ENCODE results near the gene MICB.
A peak's percentile ranks its signal among the peaks of the same experiment; 100 is the strongest.
"Not testable (repeated sequence)": the region's sequence is repeated elsewhere in the genome, so short reads cannot be mapped to it uniquely, and the experiment has no call there.

Gene MICB

DNA sequence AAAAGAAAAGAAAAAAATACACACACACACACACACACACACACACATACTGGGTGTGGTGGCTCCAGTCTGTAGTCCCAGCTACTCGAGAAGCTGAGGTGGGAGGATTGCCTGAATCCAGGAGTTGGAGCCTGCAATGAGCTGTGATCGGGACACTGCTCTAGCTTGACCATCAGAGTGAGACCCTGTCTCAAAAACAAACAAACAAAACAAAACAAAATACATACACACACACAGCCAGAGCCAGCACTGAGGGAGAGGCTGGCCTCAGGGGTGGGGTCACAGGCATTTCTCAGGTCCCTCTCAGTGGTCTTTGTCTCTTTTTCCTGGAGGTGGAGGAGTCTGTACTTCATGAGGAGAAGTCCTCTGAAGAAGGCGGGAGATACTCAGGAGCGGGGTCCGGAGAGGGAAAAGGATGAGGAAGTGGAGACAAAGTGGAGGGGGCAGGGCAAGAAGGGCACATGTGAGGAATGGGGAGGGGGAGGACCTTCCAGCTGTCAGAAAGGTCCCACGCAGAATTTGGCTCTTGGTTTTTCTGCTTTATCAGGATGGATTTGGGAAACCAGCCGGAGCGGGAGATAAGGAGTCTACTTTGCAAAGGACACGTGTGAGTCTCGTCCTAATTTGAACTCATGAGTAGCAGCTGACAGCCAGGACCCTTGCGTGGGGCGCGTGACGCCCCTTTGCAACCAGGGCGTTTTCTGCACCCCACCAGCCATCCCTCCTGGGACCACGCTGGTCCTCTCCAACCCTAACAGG, 7.7 kb upstream of the MICB start:
- no peak overlapping the region for H2AK5ac ChIP-seq (ENCODE audit: low read length, severe bottlenecking)
- H3K9ac ChIP-seq (ENCODE audit: low read length) = no peak overlapping the region
- H3K4me2 ChIP-seq (ENCODE audit: low read length, poor library complexity, severe bottlenecking) = no peak overlapping the region

DNA sequence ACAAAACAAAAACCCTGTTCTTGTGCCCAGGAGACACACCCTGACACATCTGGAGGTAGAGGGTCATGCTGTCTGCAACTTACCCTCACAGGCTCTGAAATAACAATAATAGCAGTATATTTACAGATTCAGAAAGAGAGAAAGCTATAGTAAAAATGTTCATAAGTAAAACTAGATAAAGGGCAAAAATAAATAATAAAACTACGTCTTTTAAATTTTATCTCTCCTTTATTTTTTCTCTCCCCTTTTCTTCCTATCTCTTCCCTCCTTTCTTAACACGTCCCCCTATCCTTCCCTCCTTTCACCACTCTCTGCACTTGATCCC, 4.4 kb upstream of the MICB start:
- H3K79me1 ChIP-seq (replicated peaks; ENCODE audit: low read length, poor library complexity, severe bottlenecking); H3K27me3 ChIP-seq (ENCODE audit: control insufficient read depth in 1 of 2, insufficient read depth in 1 of 2, low read length in 2 of 2); H2BK15ac ChIP-seq (ENCODE audit: low read depth, poor library complexity, severe bottlenecking); H2BK12ac ChIP-seq (ENCODE audit: low read length in 2 of 2); H3K18ac ChIP-seq (ENCODE audit: low read depth in 1 of 2, low read length in 2 of 2); H3K4me1 ChIP-seq (ENCODE audit: control insufficient read depth, insufficient read depth, low read depth, low read length); H3K36me3 ChIP-seq (ENCODE audit: control insufficient read depth in 1 of 2, insufficient read depth in 2 of 2, low read depth in 1 of 2, low read length in 2 of 2); H3K27ac ChIP-seq (ENCODE audit: low read length, poor library complexity, severe bottlenecking); H4K8ac ChIP-seq (ENCODE audit: low read length); H2BK5ac ChIP-seq (ENCODE audit: low read depth, low read length, poor library complexity, severe bottlenecking); H3K4ac ChIP-seq (ENCODE audit: low read depth in 1 of 2, low read length in 2 of 2); DNase-seq; H2AK5ac ChIP-seq (ENCODE audit: low read length, severe bottlenecking); H3K23ac ChIP-seq (ENCODE audit: low read length in 2 of 2); H3K14ac ChIP-seq (ENCODE audit: low read length in 2 of 2); H4K91ac ChIP-seq (ENCODE audit: low read length); H2AFZ ChIP-seq (ENCODE audit: low read depth, low read length); H3K9me3 ChIP-seq (ENCODE audit: control insufficient read depth, low read length); H2BK120ac ChIP-seq (ENCODE audit: low read depth, low read length): not testable (repeated sequence)
- H3K9ac ChIP-seq (ENCODE audit: low read length) = peak overlapping the region; percentile 93
- H3K4me2 ChIP-seq (ENCODE audit: low read length, poor library complexity, severe bottlenecking) = peak overlapping the region; percentile 89
- H3K4me3 ChIP-seq (ENCODE audit: insufficient read depth in 1 of 2, low read depth in 1 of 2, low read length in 2 of 2) = peak overlapping the region in 1 of 2 experiments; percentile 96
- WGBS = 0% methylated on average over 2 of the region's 2 CpGs

More for the DNA sequence above, 7.7 kb upstream of the MICB start:
- Histone ChIP-seq H3K27ac (ENCODE audit: low read length, poor library complexity, severe bottlenecking) (no peak overlapping the region), H3K23ac (ENCODE audit: low read length in 2 of 2) (no peak overlapping the region), H3K27me3 (ENCODE audit: control insufficient read depth in 1 of 2, insufficient read depth in 1 of 2, low read length in 2 of 2) (no peaks in the 10 kb centered on the region), H3K4me1 (ENCODE audit: control insufficient read depth, insufficient read depth, low read depth, low read length) (no peaks in the 10 kb centered on the region), H3K79me1 (replicated peaks; ENCODE audit: low read length, poor library complexity, severe bottlenecking) (peaks cover 7% of the 10 kb centered on the region), H3K9me3 (ENCODE audit: control insufficient read depth, low read length) (no peaks in the 10 kb centered on the region), H2BK12ac (ENCODE audit: low read length in 2 of 2) (no peak overlapping the region), H2BK15ac (ENCODE audit: low read depth, poor library complexity, severe bottlenecking) (no peak overlapping the region), H3K4ac (ENCODE audit: low read depth in 1 of 2, low read length in 2 of 2) (no peak overlapping the region), H4K8ac (ENCODE audit: low read length) (no peak overlapping the region), H2BK120ac (ENCODE audit: low read depth, low read length) (no peak overlapping the region), H2AFZ (ENCODE audit: low read depth, low read length) (no peak overlapping the region), H3K14ac (ENCODE audit: low read length in 2 of 2) (no peak overlapping the region), H3K4me3 (ENCODE audit: insufficient read depth in 1 of 2, low read depth in 1 of 2, low read length in 2 of 2) (no peak overlapping the region), H3K36me3 (ENCODE audit: control insufficient read depth in 1 of 2, insufficient read depth in 2 of 2, low read depth in 1 of 2, low read length in 2 of 2) (no peaks in the 10 kb centered on the region), H2BK5ac (ENCODE audit: low read depth, low read length, poor library complexity, severe bottlenecking) (no peak overlapping the region), H4K91ac (ENCODE audit: low read length) (no peak overlapping the region), H3K18ac (ENCODE audit: low read depth in 1 of 2, low read length in 2 of 2) (no peak overlapping the region)
- DNase-seq = no peak
- 73% methylated on average over 8 of the region's 16 CpGs for WGBS

DNA sequence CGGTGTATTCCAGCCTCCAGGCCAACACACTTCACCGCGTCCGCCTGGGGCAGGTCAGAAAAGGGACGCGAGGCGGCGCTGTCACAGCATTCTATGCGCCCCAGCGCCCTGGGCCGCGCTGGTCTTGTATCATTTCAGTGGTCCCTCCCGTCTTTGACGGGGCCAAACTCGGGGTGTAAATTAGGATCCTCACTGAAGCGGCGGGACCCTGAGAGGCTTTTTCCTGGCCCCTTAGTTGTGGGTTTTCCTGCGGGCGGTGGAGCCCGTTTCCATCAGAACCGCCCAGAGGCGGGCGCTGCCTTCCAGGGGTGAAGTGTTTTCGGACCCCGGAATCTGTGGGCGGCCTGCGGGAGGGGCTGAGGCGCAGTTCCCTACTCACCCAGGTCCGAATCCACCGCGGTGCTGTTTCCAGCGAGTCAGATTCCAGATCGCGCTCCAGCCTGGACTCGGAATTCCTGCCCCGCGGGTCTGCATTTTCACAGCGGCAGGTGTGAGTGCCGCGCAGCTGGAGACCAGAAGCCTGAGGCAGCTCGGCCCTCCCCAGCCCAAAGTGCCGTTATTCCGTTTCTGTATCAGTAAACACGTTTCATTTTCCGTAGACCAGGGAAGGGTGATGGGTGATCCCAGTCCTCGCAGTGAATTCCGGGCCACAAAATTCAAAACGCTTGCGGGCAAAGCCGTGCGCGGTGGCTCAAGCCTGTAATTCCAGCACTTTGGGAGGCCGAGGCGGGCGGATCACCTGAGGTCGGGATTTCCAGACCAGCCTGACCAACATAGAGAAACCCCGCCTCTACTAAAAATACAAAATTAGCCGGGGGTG, 3.9 kb upstream of the MICB start:
- H3K18ac ChIP-seq (ENCODE audit: low read depth in 1 of 2, low read length in 2 of 2) = peak overlapping the region; percentile 14 to 57
- no peaks in the 10 kb centered on the region for H3K9me3 ChIP-seq (ENCODE audit: control insufficient read depth, low read length)
- H2AFZ ChIP-seq (ENCODE audit: low read depth, low read length) = peak overlapping the region; percentile 54
- H3K14ac ChIP-seq (ENCODE audit: low read length in 2 of 2) = no peak overlapping the region
- peak overlapping the region; percentile 84 for H3K27ac ChIP-seq (ENCODE audit: low read length, poor library complexity, severe bottlenecking)
- peaks cover 12% of the 10 kb centered on the region for H3K79me1 ChIP-seq (replicated peaks; ENCODE audit: low read length, poor library complexity, severe bottlenecking)
- no peak overlapping the region for H2AK5ac ChIP-seq (ENCODE audit: low read length, severe bottlenecking)
- peak overlapping the region; percentile 93 for H3K9ac ChIP-seq (ENCODE audit: low read length)
- peaks cover 12% of the 10 kb centered on the region for H3K4me1 ChIP-seq (ENCODE audit: control insufficient read depth, insufficient read depth, low read depth, low read length)
- peak overlapping the region; percentile 55 to 96 for H3K4me3 ChIP-seq (ENCODE audit: insufficient read depth in 1 of 2, low read depth in 1 of 2, low read length in 2 of 2)
- DNase-seq = peak; percentile 84
- no peak overlapping the region for H3K23ac ChIP-seq (ENCODE audit: low read length in 2 of 2)
- no peak overlapping the region for H4K91ac ChIP-seq (ENCODE audit: low read length)
- H2BK120ac ChIP-seq (ENCODE audit: low read depth, low read length) = no peak overlapping the region
- peak overlapping the region; percentile 89 for H3K4me2 ChIP-seq (ENCODE audit: low read length, poor library complexity, severe bottlenecking)
- peak overlapping the region in 1 of 2 experiments; percentile 16 for H3K4ac ChIP-seq (ENCODE audit: low read depth in 1 of 2, low read length in 2 of 2)
- H4K8ac ChIP-seq (ENCODE audit: low read length) = no peak overlapping the region
- peak overlapping the region in 1 of 2 experiments; percentile 67 for H2BK12ac ChIP-seq (ENCODE audit: low read length in 2 of 2)
- no peak overlapping the region for H2BK5ac ChIP-seq (ENCODE audit: low read depth, low read length, poor library complexity, severe bottlenecking)
- H3K36me3 ChIP-seq (ENCODE audit: control insufficient read depth in 1 of 2, insufficient read depth in 2 of 2, low read depth in 1 of 2, low read length in 2 of 2) = no peaks in the 10 kb centered on the region
- under 1% methylated on average over 58 of the region's 58 CpGs for WGBS
- no peaks in the 10 kb centered on the region for H3K27me3 ChIP-seq (ENCODE audit: control insufficient read depth in 1 of 2, insufficient read depth in 1 of 2, low read length in 2 of 2)
- H2BK15ac ChIP-seq (ENCODE audit: low read depth, poor library complexity, severe bottlenecking) = peak overlapping the region; percentile 67

DNA sequence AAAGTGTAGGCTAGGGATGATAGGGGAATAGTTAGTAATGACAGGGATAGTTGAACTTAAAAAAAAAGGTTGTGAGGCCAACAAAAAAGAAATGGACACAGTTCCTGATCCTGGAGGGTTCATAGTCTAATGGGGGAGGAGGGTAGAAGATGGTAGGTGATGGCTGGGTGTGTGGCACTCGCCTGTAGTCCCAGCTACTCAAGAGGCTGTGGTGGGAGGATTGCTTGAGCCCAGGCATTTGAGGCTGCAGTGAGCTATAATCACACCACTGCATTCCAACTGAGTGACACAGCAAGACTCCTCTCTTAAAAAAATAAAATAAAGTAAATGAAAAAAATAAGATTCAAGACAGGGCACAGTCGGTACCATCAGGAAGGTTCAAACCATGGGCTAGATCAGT, 2.4 kb upstream of the MICB start:
- WGBS = 51% methylated on average over 1 of the region's 2 CpGs
- Histone ChIP-seq H2BK5ac (ENCODE audit: low read depth, low read length, poor library complexity, severe bottlenecking) (no peak overlapping the region), H2BK15ac (ENCODE audit: low read depth, poor library complexity, severe bottlenecking) (no peak overlapping the region)

More for the DNA sequence above, 2.4 kb upstream of the MICB start:
- Histone ChIP-seq H3K27ac (ENCODE audit: low read length, poor library complexity, severe bottlenecking) (peak overlapping the region; percentile 84), H3K23ac (ENCODE audit: low read length in 2 of 2) (no peak overlapping the region), H2BK12ac (ENCODE audit: low read length in 2 of 2) (no peak overlapping the region), H3K79me1 (replicated peaks; ENCODE audit: low read length, poor library complexity, severe bottlenecking) (peaks cover 16% of the 10 kb centered on the region), H3K36me3 (ENCODE audit: control insufficient read depth in 1 of 2, insufficient read depth in 2 of 2, low read depth in 1 of 2, low read length in 2 of 2) (no peaks in the 10 kb centered on the region), H2AK5ac (ENCODE audit: low read length, severe bottlenecking) (no peak overlapping the region), H3K27me3 (ENCODE audit: control insufficient read depth in 1 of 2, insufficient read depth in 1 of 2, low read length in 2 of 2) (no peaks in the 10 kb centered on the region), H2BK120ac (ENCODE audit: low read depth, low read length) (peak overlapping the region; percentile 11), H2AFZ (ENCODE audit: low read depth, low read length) (no peak overlapping the region), H3K9me3 (ENCODE audit: control insufficient read depth, low read length) (no peaks in the 10 kb centered on the region), H3K4me2 (ENCODE audit: low read length, poor library complexity, severe bottlenecking) (no peak overlapping the region), H4K91ac (ENCODE audit: low read length) (no peak overlapping the region), H3K18ac (ENCODE audit: low read depth in 1 of 2, low read length in 2 of 2) (peak overlapping the region in 1 of 2 experiments; percentile 40), H3K4ac (ENCODE audit: low read depth in 1 of 2, low read length in 2 of 2) (no peak overlapping the region), H3K4me3 (ENCODE audit: insufficient read depth in 1 of 2, low read depth in 1 of 2, low read length in 2 of 2) (peak overlapping the region in 1 of 2 experiments; percentile 96), H4K8ac (ENCODE audit: low read length) (no peak overlapping the region), H3K4me1 (ENCODE audit: control insufficient read depth, insufficient read depth, low read depth, low read length) (peaks cover 18% of the 10 kb centered on the region), H3K14ac (ENCODE audit: low read length in 2 of 2) (no peak overlapping the region), H3K9ac (ENCODE audit: low read length) (peak overlapping the region; percentile 93)
- peak; percentile 77 for DNase-seq

All from mesenchymal stem cell (in vitro differentiated cells and primary cell).